ENCODE data around the gene COBL.
"Not testable (repeated sequence)": the region's sequence is repeated elsewhere in the genome, so short reads cannot be mapped to it uniquely, and the experiment has no call there.

Gene COBL

GRCh38 chr7:51227861-51228260, 88.7 kb downstream of the COBL start:
- DNase-seq = no peak

GRCh38 chr7:51226916-51227535, 89.6 kb downstream of the COBL start:
- DNase-seq = no peak

GRCh38 chr7:51226063-51226755, 90.4 kb downstream of the COBL start:
- no peak for DNase-seq

- DNase-seq = no peak
These were observed 91.6 kb downstream of the COBL start for GRCh38 chr7:51224811-51225595.

GRCh38 chr7:51223505-51223904, 93.1 kb downstream of the COBL start:
- no peak for DNase-seq

- DNase-seq = no peak
These were observed 93.7 kb downstream of the COBL start for GRCh38 chr7:51222916-51223315.

- no peak for DNase-seq
These were observed 96.4 kb downstream of the COBL start for GRCh38 chr7:51220226-51220625.

- DNase-seq = no peak
These were observed 97.2 kb downstream of the COBL start for GRCh38 chr7:51219261-51219988.

- DNase-seq = no peak
These were observed 98.8 kb downstream of the COBL start for GRCh38 chr7:51217804-51218203.

- no peak for DNase-seq
These were observed 102.5 kb downstream of the COBL start for GRCh38 chr7:51214098-51214497.

- no peak for DNase-seq
These were observed 103.0 kb downstream of the COBL start for GRCh38 chr7:51213618-51214017.

- DNase-seq = no peak
These were observed 105.8 kb downstream of the COBL start for GRCh38 chr7:51210766-51211165.

- no peak for DNase-seq
These were observed 107.2 kb downstream of the COBL start for GRCh38 chr7:51209426-51209825.

- not testable (repeated sequence) for DNase-seq
These were observed 108.5 kb downstream of the COBL start for GRCh38 chr7:51208125-51208524.

GRCh38 chr7:51198654-51199053, 118.0 kb downstream of the COBL start:
- no peak for DNase-seq

- DNase-seq = no peak
These were observed 125.6 kb downstream of the COBL start for GRCh38 chr7:51190969-51191368.

- no peak for DNase-seq
These were observed 126.8 kb downstream of the COBL start for GRCh38 chr7:51189777-51190176.

- DNase-seq = no peak
These were observed 127.6 kb downstream of the COBL start for GRCh38 chr7:51188987-51189386.

- no peak for DNase-seq
These were observed 128.7 kb downstream of the COBL start for GRCh38 chr7:51187941-51188340.

- DNase-seq = no peak
These were observed 130.1 kb downstream of the COBL start for GRCh38 chr7:51186531-51186930.

- no peak for DNase-seq
These were observed 133.9 kb downstream of the COBL start for GRCh38 chr7:51182636-51183166.

GRCh38 chr7:51180092-51180491, 136.5 kb downstream of the COBL start:
- no peak for DNase-seq

- DNase-seq = no peak
These were observed 140.6 kb downstream of the COBL start for GRCh38 chr7:51175992-51176388.

Data from T1000 (cell line).